Breast epithelium (tissue), 3 donors: ENCODE results near the gene MPHOSPH9.
"Not testable (repeated sequence)": the region's sequence is repeated elsewhere in the genome, so short reads cannot be mapped to it uniquely, and the experiment has no call there.

Experiments
- POLR2A ChIP-seq: fragments of 450-650 bp; IDR thresholded peaks from one replicate; pipeline ENCODE4 v1.6.1; 2016; ENCODE audit warnings: antibody characterized with exemption, mild to moderate bottlenecking, moderate library complexity
- TF ChIP-seq, protein P1 (sequence below), 3 donors: fragments of 450-650 bp; IDR thresholded peaks; one replicate each; pipeline ENCODE4 v1.5.1; 2016 to 2017; ENCODE audit warnings: antibody characterized with exemption in 3 of 3, mild to moderate bottlenecking in 3 of 3, moderate library complexity in 3 of 3

DNA sequence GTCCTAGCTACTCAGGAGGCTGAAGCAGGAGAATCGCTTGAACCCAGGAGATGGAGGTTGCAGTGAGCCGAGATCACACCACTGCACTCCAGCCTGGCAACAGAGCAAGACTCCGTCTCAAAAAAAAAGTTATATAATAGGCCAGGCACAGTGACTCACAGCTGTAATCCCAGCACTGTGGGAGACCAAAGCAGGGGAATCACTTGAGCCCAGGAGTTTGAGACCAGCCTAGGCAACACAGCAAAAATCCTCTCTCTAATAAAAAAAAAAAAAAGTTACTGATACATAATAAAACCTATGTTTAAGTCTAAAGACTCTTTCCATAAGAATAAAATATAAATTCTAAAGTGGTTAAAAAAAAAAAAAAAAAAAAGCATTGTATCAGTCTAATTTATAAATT, 26.1 kb downstream of the MPHOSPH9 start:
- not testable (repeated sequence) for TF ChIP-seq POLR2A
- TF ChIP-seq, protein P1, sequence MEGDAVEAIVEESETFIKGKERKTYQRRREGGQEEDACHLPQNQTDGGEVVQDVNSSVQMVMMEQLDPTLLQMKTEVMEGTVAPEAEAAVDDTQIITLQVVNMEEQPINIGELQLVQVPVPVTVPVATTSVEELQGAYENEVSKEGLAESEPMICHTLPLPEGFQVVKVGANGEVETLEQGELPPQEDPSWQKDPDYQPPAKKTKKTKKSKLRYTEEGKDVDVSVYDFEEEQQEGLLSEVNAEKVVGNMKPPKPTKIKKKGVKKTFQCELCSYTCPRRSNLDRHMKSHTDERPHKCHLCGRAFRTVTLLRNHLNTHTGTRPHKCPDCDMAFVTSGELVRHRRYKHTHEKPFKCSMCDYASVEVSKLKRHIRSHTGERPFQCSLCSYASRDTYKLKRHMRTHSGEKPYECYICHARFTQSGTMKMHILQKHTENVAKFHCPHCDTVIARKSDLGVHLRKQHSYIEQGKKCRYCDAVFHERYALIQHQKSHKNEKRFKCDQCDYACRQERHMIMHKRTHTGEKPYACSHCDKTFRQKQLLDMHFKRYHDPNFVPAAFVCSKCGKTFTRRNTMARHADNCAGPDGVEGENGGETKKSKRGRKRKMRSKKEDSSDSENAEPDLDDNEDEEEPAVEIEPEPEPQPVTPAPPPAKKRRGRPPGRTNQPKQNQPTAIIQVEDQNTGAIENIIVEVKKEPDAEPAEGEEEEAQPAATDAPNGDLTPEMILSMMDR (IDR thresholded peaks at IDR 0.05): not testable (repeated sequence)
